GM18867 (cell line): ENCODE results near the gene PPDPF.

Source experiments
- ATAC-seq: cut with Tn5 transposase; IDR thresholded peaks from one replicate; pipeline ENCODE4 v1.9.1; 2021; ENCODE audit warnings: mild to moderate bottlenecking, moderate library complexity; ENCODE audit not compliant: unreplicated experiment

PPDPF gene

GRCh38 chr20:63536241-63536977 is 15.8 kb downstream of the PPDPF start:
- ATAC-seq = no peak

- ATAC-seq = no peak
These were observed 16.5 kb downstream of the PPDPF start, which contains the start of gene PTK6 for GRCh38 chr20:63536997-63537524. PTK6 (minus strand) TSS chr20:63537376; CDS start chr20:63537314, 62 bp downstream.

DNA sequence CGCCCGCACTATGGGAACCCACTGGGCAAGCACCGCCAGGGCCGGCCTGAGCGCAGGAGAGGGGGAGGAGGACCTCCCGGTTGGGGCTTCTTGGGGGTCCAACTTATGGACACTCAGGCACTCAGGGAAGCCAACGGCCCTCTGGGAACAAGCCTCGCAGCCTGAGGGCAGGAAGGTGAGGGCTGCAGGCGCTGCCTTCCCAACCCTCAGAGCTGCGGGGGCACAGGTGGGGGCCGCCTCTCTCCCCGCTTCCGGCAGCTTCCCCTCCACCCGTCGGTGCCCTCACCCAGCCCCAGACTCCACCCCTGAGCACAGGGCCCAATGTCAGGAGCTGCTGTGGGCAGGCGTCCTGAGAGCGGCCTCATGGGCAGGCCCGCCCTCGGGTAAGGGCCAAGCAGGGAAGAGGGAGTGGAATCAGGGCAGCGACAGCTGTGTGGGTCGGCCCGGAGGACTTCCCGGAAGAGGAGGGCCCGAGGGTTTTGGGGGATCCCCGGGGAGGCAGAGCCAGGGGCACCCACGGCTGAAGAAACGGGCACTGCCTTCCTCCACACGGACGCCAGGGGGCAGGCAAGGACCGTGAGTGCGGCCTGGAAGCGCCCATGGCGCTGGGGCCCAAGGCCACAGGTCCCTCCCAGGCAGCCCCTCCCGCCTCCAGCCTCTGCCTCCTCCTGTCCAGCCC is 17.1 kb downstream of the PPDPF start:
- peak; percentile 86 for ATAC-seq

DNA sequence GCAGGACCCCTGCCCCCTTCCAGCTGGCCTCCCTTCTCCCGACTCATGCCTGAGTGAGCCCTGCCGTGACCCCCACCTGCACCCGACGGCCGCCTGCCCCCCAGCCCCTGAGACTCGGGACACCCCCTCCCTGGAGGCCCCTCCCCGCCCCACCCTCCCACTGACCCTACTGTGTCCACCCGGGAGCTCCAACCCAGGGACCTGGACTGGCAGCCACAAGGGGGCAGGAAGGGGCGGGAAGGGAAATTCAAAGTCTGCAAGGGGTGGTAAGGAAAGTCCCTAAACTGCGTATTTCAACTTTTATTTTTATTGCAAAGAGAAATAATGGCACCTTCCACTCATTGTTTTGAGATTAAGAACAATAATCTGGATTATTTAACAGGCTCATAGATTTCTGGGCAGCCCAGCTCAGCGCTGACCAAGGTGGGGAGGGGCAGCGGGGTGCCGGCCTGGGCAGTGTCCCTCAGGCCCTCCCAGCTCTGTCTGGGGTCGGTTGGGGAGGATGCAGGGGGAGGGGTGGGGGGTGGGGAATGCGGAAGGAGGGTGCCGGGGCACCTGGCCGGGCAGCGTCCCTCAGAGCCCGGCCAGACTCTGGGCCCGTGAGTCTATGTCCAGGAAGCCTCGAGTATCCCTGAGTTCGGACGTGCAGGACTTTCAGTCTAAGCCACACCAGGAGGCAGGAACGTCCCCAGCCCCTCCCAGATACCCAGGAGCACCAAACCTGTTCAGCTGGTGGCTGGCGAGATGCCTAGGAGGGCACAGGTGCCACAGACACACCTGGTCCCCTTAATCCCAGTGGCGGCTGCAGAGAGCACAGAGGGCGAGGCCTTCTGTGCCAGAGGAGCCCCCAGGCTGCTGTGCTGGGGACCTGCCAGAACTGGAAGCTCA is 17.9 kb downstream of the PPDPF start:
- no peak for ATAC-seq

GRCh38 chr20:63539092-63539430 is 18.5 kb downstream of the PPDPF start:
- ATAC-seq = no peak

- ATAC-seq = no peak
These were observed 19.1 kb downstream of the PPDPF start for GRCh38 chr20:63539441-63540370.

- no peak for ATAC-seq
These were observed 20.0 kb downstream of the PPDPF start for GRCh38 chr20:63540417-63541186.

DNA sequence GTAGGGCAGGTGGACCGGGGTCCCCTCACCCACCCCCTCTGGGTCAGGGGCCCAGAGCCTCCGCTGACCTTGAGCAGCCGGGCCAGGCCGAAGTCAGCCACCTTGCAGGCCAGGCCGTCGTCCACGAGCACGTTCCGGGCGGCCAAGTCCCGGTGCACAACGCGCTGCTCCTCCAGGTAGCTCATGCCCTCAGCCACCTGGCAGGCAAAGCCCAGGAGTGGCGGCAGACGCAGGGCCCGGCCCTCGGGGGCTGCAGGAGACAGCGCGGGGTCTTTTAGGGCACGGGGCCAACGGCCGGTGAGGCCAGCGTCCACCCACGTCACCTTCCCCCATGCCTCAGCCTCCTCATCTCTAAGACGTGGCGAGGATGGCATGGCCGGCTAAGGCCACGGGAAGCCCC is 20.8 kb downstream of the PPDPF start:
- no peak for ATAC-seq

DNA sequence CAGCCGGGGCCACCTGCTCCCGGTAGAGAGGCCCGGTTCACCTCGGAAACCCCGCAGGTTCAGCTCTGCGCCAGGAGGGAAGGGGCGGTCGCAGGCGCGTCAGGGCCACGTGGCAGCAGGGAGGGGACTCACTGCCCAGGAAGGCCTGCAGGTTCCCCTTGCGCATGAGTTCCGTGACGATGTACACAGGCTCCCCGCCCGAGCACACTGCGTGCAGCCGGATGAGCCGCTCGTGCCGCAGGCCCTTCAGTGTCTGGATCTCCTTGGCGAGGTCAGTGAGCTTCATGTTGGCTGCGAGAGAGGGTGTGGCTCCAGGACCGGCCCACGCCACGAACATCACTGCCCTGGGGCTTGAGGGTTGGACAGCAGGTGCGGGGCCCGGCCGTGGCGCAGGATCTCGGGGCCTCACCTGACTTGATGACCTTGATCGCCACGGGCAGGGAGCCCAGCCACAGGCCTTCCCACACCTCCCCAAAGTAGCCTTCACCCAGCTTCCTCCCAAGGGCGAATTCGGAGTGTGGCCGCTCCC is 21.5 kb downstream of the PPDPF start:
- no peak for ATAC-seq

- ATAC-seq = no peak
These were observed 22.1 kb downstream of the PPDPF start for GRCh38 chr20:63542696-63543095.

- no peak for ATAC-seq
These were observed 22.6 kb downstream of the PPDPF start for GRCh38 chr20:63543131-63543530.

GRCh38 chr20:63543733-63544132 is 23.2 kb downstream of the PPDPF start:
- no peak for ATAC-seq

- ATAC-seq = no peak
These were observed 23.8 kb downstream of the PPDPF start for GRCh38 chr20:63544241-63544957.

- no peak for ATAC-seq
These were observed 24.5 kb downstream of the PPDPF start for GRCh38 chr20:63544958-63545516.

DNA sequence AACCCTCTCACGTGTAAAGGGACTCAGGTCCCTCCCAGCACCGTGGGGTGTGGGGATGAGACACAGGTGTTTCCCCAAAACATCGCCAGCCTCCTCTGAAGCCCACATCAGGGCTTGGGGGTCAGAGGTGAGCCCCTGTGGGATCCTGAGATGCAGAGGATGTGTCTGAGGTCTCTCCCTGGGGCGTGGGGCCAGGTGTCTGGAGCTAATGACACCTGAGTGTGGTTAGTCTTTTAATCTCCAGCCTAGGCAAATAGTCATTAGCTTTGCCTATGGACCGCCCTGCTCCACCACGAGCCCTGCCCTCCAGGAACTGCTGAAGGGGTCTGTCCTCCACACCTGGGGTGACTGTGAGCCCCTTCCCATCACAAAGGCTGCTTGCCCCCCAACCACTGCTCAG is 25.2 kb downstream of the PPDPF start:
- no peak for ATAC-seq

GRCh38 chr20:63546256-63546955 is 25.8 kb downstream of the PPDPF start:
- no peak for ATAC-seq

- no peak for ATAC-seq
These were observed 26.6 kb downstream of the PPDPF start for GRCh38 chr20:63546956-63547724.
